Kidney tubule cell (primary cell): Measurements from ENCODE around the gene GNPNAT1.

Experiments used
- DNase-seq: peaks from one replicate; pipeline ENCODE4 v3.0.0-alpha.2; 2018; ENCODE audit warnings: low spot score

The GNPNAT1 gene

DNA sequence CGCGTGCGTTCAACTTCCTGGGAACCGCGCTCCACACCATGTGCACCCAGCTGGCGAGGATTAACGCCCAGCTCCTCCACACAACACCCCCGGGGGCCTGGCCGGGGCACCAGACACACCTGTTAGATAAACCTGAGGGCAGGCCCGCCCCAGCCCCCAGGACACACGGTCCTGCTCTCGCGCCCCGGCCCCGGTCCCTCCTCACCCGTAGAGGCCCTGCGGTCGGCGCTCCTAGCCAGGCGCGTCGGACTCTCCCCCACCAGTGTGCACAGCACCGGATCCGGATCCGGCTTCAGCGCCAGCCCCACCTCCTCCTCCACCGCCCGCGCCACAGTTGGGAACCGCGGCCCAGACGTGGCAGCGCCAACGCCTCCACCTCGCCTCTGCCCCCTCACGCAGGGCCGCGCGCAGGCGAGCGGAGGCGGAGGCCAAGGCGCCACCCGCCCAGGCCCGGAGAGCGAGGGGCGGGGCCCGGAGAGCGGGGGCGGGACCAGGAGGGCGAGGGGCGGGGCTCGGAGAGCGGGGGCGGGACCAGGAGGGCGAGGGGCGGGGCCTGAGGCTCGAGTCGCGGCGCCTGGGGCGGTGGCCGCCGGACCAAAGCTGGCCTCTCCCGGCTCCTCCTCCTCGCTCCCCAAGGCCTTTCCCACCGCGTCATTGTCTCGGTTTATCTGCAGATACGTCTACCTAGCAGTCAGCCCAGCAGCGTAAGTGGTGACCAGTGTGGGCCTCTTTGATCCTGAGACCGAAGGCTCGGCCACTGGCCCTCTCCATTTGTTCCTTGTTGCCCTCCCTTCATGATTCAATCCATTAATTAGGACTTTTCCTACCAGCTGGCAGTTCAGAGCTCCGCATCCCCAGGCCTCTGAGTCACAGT is at the start of gene GNPNAT1:
GNPNAT1 (minus strand) TSS at position 385 of the 874 bp plus-strand sequence. CDS start 6,957 bp downstream, outside the sequence.
- peak; percentile 96 for DNase-seq

DNA sequence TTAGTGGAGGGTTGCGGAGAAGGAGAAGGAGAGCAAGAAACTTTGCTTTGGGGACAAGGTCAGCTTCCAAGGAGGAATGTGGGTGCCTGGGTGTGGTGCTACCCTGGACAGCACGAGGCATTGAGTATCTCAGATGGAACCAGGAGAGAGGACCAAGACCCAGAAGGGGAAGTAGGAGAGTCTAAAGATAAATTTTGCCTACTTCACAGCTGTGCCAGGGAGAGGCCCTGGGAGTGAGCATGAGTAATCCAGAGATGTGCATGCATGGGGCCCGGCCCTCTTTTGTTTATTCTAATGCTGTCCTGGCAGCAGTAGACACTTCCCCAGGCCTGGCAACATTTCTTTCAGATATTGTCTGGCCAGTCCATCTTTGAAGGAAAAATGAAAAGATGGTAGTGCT is 49.5 kb upstream of the GNPNAT1 start:
- DNase-seq, result peak; percentile 50

DNA sequence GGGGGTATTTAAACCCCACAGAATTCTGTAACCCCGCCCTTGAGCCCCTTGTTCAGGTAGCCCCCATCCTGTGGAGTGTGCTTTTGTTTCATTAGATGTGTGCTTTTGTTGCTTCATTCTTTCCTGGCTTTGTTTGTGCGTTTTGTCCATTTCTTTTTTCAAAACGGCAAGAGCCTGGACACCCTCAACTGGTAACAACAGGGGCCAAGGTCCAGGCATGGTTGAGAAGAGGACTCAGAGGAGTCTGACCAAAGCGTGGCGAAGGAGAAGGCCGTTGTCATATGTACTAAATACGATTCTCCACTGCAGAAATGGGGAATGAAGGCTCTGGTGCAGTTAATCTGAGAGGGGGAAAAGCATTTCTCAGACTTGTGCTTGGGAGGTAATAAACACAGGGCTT is 46.0 kb upstream of the GNPNAT1 start:
- no peak for DNase-seq

DNA sequence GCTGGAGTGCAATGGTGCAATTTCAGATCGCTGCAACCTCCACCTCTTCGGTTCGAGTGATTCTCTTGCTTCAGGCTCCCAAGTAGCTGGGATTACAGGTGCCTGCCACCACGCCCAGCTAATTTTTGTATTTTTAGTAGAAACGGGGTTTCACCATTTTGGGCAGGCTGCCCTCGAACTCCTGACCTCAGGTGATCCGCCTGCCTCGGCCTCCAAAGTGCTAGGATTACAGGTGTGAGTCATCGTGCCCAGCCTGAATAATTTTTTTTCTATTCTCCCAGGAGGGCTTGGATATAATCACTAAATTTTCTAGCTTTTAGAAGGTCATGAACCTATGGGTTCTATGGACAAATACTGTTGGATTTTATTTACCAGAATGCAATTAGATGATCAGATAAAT is 44.7 kb upstream of the GNPNAT1 start:
- no peak for DNase-seq

DNA sequence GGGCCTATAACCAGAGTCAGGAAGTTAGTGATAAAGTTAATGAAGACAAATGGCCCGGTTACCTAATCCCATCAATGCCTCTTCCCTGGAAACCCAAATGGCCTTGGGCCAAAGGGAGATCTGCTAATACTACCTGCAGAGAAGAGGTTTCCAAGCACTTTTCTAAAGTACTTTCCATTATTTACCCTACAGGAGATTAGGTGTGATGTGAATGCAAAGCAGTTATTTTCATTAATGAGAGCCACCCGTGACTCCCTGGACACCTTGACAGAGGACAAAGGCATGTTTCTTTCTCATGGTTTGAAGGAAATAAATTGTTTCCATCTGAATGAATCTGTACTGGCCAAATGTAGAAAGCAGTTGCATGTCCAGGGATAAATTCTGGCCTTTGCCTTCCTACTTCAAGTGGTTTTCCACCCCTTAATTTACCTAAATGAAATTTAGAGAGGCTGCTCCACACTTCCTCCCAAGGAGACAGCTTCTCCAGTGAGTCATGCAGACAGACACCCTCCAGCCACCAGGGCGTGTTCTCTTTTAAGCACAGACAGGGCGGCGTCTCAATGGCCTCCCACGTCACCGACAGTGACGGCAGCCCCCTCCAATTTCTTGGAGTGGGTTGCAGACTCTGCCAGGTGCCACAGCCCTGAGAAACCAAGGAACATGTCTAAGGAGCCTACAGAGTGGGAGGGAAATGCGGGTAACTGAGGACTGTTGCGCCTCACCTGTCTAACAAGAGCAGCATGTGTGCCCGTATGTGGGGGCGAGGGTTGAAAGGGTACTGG is 43.9 kb upstream of the GNPNAT1 start:
- peak; percentile 67 for DNase-seq

DNA sequence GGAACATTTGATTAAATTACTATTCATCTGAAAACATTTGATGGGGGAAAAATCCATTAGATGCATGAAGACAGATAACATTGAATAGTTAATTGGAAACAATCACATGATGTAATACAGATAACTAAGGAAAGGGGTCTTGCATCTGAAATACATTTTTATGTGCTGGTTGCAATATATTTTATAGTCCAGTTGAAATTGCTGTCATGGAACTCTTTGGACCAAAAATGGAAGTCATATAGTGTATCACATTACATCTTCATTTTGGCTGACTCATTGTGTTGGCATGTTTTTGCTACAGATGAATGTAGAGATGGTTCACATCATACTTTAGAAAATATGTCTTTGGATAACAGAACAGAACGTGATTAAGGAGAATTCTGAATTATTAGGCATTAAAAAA is 43.0 kb upstream of the GNPNAT1 start:
- DNase-seq, result peak; percentile 42

DNA sequence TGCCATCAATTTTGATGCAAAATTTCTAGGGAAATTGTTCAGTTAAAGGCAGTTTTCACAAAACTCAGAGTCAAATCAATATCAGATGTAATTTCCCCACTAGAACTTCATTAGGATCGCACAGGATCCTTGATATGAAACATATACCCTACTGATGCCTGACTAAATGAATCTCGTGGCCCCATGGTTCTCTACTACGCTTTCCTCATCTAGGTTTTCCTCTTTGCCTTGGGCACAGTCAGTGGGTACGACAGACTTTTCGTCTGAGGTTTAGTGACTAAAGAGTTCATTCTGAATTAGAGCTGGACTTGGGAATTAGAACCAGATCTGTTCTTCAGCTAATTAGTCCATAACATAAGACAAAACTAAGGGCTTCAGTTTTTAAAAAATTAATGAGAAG is 42.5 kb upstream of the GNPNAT1 start:
- DNase-seq, result no peak

DNA sequence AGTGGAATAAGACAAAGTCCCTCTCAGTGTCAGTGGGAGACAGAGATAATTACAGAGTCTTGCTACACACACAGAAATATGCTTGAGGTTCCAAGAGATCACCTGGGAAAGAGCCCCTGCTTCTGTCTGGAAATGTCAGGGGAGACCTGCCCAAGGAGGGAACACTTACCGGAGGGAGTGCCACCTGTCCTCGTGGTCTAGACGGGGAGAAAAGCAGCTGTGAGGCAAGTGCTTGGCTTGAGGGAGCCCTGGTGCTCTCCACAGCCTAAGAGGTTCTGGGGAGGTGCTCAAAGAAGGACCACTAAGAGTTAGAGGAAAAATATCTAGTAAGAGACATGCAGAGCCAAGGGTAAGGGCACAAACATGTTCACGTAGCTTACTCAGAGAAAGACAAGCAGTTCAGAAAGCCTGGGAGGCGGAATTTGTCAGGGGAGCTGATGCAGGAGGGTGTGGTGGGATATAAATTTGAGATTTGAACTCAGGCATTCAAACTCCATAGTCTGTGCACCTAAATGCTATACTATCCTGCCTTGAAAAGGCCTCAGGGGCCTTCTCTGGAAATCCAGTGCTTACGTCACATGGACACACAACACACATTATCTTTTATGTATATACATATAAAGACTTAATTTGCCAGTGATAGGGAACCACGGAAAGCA is 38.2 kb upstream of the GNPNAT1 start:
- no peak for DNase-seq

DNA sequence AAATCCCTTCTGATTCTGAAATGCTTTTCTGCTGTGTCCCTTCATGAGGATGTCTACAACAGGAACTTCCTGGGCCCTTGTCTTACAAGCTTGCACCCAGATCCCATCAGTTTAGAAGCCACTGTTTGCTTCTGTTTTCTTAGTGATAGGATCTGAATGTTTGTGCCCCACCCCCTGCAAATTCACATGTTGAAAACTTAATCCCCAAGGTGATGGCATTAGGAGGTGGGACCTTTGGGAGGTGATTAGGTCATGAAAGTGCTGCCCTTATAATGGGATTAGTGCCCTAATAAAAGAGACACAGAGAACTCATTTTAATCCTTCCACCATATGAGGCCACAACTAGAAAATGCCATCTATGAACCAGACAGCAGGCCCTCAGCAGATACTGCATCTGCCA is 36.0 kb upstream of the GNPNAT1 start:
- DNase-seq, result no peak

DNA sequence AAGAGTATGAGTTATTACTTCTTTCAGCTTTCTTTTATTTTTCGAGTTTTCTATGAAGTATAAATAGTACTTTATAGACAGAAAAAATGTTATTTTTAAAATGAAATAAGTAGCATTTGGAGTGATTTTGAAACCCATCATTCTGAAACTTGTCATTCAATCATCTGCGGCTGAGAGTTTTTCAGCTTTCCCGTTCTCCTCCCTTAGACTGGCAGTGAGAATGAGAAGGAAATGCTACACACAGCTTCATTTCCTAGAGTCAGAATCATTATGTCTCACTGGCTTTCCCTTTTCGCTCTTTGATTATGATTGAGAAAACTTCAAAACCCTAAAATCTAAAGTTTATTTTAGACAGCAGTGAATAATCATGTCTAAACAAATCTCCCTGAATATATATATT is 33.7 kb upstream of the GNPNAT1 start:
- DNase-seq, result no peak

DNA sequence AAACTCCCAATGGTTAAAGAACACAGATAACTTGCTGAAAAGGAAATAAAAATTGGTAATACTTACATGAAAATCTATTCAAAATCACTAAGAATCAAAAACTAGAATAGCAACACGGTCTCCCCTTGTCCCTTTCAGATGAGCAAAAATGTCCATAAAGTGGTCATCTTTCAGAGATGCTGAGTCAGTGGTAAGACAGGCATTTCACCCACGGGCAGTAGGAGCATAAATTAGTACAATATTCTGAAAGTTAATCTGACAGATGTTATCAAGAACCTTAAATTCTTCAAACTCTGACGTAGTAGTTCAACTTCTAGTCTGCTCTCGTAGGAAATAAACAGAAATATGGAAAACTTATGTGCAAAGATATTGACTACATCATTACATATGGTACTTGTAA is 33.1 kb upstream of the GNPNAT1 start:
- DNase-seq, result no peak

DNA sequence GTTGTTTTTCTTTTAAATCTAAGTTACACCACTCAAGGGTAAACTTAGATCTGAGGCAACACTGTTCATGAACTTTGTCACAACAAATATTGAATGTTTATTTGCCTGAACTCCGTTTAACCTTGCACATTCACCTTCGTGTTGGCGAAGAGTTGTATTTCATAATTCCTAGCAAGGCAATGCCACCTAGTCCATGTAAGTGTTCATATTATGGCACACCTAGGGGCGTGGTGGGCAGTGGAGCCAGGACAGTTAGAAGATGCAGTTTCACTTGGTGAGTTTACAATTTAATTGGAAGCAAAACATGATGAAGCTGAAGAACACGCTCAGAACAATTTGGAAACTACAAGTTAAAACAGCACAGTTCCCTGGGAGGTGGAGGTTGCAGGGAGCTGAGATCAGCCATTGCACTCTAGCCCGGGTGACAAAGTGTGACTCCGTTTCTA is 30.4 kb upstream of the GNPNAT1 start:
- DNase-seq, result no peak

DNA sequence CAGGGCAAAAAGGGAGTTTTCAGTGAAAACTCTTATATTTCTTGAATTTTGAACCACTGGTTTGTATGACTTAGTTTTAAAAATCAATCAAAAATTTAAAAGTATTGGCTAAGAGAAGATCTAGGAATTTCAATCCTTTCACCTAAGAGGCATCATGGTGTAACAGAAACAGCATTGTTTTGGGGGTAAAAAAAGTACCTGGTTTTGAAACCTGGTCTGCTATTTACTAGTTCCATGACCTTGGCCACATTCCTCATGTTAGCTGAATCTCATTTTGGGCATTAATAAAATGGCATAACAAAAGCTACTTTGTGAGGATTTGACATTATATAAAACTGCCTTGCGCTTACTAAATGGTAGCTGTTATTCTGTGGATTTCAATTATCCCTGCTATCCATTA is 16.7 kb upstream of the GNPNAT1 start:
- DNase-seq, result no peak

DNA sequence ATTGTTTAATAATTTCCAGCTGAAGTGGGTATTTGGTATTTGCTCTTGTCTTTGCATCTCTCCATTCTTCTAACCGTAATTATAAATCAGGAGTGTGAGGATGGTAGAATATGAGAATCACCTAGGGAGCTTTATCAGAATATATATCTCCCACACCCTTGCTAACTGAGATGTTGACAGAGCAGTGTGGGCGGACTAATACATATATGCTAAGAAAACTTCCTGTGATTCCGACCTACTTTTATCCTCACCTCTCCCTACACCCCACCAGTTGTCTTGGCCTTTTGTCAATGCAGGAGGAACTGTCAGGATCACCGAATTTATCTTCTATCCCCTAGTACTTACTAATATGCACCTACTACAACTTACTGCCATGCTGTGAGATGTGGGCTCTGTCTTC is 14.7 kb upstream of the GNPNAT1 start:
- DNase-seq, result no peak

DNA sequence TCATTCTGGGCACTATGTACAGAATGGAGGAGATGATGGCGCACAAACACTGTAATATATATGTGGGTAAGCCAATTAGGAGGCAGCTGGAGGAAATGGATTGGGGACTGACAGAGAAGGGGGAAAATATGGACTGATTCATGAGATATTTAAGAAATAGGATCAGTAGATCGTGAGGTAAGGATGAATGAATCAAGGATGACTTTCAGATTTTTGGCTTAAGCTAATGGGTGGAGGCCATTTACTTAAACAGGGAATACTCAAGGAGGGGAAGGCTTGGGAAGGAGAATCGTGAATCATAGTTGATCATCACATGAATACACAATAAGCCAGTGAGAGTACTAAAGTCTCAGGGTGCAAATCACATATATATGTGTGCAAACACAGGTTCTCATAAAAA is 11.2 kb upstream of the GNPNAT1 start:
- peak; percentile 62 for DNase-seq

DNA sequence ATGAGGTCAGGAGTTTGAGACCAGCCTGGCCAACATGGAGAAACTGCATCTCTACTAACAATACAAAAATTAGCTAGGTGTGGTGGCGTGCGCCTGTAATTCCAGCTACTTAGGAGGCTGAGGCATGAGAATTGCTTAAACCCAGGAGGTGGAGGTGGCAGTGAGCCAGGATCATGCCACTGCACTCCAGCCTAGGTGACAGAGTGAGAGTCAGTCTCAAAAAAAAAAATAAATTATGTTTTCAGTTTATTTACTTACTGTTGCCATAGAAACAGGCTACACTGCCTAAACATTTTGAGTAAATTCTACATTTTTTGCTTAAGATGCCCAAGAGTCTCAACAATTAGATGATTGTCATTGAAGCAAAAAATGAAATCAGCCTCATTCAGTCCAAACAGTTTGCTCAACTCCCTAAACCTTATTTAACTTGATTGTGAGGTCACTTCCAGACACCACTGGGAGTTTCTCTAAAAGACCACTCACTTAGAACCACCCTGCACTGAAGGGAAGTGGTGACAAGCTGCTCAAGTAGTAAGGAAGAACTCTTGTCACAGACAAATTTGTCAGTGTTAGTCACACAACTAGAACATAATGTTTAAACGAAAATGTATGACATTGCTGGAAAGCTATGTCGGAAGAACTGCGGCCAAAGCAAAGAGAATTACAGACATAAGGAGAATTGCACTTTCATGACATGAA is 9.8 kb upstream of the GNPNAT1 start:
- peak; percentile 96 for DNase-seq

DNA sequence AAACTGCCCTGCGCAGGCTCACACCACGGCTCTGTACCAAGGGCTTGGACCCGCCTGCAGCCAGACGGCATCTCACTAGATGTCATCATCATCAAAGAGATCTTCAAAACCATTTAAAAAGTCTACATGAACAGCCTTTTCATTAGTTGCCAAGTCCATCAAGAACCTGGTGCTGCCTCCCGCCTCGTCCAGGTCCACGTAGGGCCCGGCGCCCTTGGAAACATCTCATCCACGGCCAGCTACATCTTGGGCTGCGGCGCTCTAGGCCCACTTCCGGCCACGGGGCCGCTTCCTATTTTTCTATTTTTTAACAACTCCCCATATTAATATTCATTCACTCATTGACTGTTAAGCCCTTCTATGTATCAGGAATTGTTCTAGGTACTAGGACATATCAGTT is 7.4 kb upstream of the GNPNAT1 start:
- no peak for DNase-seq

DNA sequence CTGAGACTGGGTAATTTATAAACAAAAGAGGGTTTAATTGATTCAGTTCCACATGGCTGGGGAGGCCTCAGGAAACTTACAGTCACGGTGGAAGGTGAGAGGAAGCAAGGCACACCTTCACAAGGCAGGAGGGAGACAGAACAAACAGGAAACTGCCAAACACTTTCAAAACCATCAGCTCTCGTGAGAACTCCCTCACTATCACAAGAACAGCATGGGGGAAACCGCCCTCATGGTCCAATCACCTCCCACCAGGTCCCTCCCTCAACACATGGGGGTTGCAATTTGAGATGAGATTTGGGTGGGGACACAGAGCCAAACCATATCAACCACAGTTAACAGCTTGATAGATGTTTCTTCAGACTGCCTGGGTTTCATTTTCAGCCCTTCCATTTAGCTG is 6.2 kb upstream of the GNPNAT1 start:
- DNase-seq, result no peak

DNA sequence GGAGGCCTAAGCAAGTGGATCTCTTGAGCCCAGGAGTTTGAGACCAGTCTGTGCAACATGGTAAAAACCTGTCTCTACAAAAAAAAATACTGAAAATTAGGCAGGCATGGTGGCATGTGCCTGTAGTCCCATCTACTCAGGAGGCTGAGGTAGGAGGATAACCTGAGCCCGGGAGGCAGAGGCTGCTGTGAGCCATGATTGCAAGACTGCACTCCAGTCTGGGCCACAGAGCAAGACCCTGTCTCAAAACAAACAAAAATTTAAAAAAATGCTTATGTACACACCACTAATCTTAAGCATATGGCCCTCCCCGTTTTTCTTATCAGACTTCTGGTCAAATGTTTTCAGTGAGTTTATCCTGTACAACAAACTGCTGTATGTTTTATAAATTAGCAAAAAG is 1.7 kb upstream of the GNPNAT1 start:
- DNase-seq, result no peak

DNA sequence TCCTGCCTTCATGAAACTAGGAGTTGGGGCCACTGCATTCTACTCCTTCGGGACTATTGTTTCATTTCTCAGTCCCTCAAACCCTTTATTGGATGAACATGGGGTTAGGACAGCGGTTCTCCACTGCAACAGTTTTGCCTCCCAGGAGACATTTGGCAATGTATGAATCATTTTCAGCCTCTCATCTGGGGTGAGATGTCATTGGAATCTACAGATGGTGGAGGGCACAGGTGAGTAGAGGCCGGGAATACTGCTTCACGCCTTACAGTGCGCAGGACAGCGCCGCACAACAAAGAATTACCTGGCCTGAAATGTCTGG is 649 bp upstream of the GNPNAT1 start:
- DNase-seq, result no peak

DNA sequence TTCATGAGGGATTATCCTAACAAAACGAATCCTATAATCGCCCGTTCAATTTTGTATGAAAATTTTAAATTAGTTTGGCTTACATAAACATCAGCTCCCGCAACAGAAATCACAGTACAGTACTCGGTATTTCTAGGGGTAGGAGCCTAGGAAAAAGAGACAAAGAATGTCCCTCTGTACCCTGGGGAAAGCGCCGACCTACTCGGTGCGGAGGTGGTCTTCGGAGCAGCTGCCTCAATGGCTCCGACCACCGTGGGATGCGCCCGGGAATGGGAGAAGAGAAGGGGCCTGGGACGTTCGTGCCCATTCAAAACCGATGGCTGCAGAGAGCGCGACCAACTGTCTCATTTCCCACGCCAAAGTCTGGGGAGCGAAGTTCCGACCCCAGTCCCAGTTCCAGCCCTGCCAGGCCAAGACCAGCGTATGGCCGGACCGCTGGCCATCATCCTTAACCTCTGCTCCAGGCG is 618 bp downstream of the GNPNAT1 start:
- DNase-seq, result no peak
